ENCODE measurements around the gene LYZL1. TPM values are rescaled to one million over a fixed set of nuclear protein-coding genes. Genes with fewer than 3 reads are reported as not detected.
A peak's percentile ranks its signal among the peaks of the same experiment; 100 is the strongest.

LYZL1 gene
- total RNA-seq, 1 donor from 2014 or later, result not detected

DNA sequence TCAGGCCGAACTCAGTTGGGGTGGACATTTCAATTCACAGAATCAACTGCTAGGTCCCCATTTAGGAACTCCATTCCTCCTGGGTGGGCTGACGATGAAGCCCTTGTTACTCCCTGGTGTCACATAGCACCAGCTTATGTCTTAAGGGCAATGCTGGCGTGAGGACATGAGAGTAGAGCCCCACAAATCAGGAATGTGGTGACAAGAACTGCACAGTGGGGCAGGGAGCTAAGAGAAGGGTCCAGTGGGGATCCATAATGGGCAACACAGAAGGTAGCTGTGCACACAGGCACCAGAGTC lies 57.0 kb downstream of the LYZL1 start:
- no peaks in the 10 kb centered on the region for H3K9me3 ChIP-seq (ENCODE audit: low read depth)
- Mint-ChIP-seq H3K36me3 (no peaks in the 10 kb centered on the region), H3K4me1 (peaks cover 37% of the 10 kb centered on the region), H3K9me3 (peaks cover 28% of the 10 kb centered on the region), H3K27ac (peak overlapping the region; percentile 97), H3K27me3 (ENCODE audit: insufficient read depth, low read depth) (peaks cover 23% of the 10 kb centered on the region), H3K4me3 (peak overlapping the region; percentile 8)
- H3K79me2 ChIP-seq (ENCODE audit: low read depth), result no peaks in the 10 kb centered on the region
- peaks cover 18% of the 10 kb centered on the region for H3K4me1 ChIP-seq
- no peak overlapping the region for H3K9ac ChIP-seq
- H3F3A ChIP-seq (ENCODE audit: low read depth), result peaks cover 18% of the 10 kb centered on the region
- DNase-seq (ENCODE audit: low spot score), result peak; percentile 15
- H3K27me3 ChIP-seq, result no peaks in the 10 kb centered on the region
- no peak for TF ChIP-seq EZH2 (IDR thresholded peaks at IDR 0.05)
- TF ChIP-seq, protein P1, sequence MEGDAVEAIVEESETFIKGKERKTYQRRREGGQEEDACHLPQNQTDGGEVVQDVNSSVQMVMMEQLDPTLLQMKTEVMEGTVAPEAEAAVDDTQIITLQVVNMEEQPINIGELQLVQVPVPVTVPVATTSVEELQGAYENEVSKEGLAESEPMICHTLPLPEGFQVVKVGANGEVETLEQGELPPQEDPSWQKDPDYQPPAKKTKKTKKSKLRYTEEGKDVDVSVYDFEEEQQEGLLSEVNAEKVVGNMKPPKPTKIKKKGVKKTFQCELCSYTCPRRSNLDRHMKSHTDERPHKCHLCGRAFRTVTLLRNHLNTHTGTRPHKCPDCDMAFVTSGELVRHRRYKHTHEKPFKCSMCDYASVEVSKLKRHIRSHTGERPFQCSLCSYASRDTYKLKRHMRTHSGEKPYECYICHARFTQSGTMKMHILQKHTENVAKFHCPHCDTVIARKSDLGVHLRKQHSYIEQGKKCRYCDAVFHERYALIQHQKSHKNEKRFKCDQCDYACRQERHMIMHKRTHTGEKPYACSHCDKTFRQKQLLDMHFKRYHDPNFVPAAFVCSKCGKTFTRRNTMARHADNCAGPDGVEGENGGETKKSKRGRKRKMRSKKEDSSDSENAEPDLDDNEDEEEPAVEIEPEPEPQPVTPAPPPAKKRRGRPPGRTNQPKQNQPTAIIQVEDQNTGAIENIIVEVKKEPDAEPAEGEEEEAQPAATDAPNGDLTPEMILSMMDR (IDR thresholded peaks at IDR 0.05), result no peak
- no peak overlapping the region for H3K4me3 ChIP-seq
- no peaks in the 10 kb centered on the region for H4K20me1 ChIP-seq (ENCODE audit: low read depth)
- H2AFZ ChIP-seq (replicated peaks), result no peak overlapping the region
- no peaks in the 10 kb centered on the region for H3K36me3 ChIP-seq
- H3K27ac ChIP-seq, result no peak overlapping the region
- H3K4me2 ChIP-seq, result peak overlapping the region; percentile 48

DNA sequence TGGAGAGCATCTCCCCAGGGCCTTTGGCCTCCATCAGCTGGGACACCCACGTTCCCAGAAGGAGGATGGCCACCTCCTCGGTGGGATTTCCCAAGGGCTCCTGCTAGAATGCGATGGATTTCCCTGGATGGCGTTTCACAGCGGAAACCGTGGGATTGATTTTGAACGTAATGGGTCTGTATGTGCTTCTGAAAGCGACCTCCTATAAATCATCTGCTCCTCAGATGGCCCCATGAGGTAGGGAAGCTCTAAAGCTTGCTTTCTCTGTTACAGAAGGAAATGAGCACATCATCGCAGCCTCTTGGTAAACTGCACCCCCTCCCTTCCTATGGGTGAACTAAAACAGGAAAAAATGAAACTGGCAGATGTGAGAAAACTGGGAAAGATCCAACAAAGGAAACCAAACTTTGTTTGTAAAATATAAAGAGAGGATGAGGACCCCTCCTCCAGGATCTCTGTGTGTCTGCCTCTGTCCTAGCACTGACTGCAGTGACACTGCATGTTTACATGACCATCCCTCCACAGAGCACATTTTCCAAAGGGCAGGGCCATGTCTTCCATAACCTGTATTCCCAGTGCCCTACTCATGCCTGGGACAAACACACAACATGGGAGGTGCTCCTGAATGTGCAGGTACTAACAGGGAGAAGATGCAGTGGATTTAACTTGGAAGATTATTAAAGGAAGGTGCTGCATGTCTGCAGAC lies 57.6 kb downstream of the LYZL1 start:
- Histone ChIP-seq H4K20me1 (ENCODE audit: low read depth) (no peaks in the 10 kb centered on the region), H3K27ac (no peak overlapping the region), H3K36me3 (no peaks in the 10 kb centered on the region), H3K4me1 (peaks cover 18% of the 10 kb centered on the region), H3K27me3 (no peaks in the 10 kb centered on the region), H3K79me2 (ENCODE audit: low read depth) (no peaks in the 10 kb centered on the region), H3K9ac (no peak overlapping the region), H3K4me3 (no peak overlapping the region), H3K4me2 (no peak overlapping the region), H2AFZ (replicated peaks) (no peak overlapping the region), H3F3A (ENCODE audit: low read depth) (peaks cover 18% of the 10 kb centered on the region), H3K9me3 (ENCODE audit: low read depth) (no peaks in the 10 kb centered on the region)
- peaks cover 24% of the 10 kb centered on the region for H3K9me3 Mint-ChIP-seq
- H3K4me1 Mint-ChIP-seq, result peaks cover 37% of the 10 kb centered on the region
- no peaks in the 10 kb centered on the region for H3K36me3 Mint-ChIP-seq
- TF ChIP-seq, protein P1 (IDR thresholded peaks at IDR 0.05), result no peak
- TF ChIP-seq EZH2phosphoT487 (IDR thresholded peaks at IDR 0.05), result no peak
- TF ChIP-seq EZH2 (IDR thresholded peaks at IDR 0.05), result no peak
- H3K4me3 Mint-ChIP-seq, result peak overlapping the region; percentile 31
- peak overlapping the region; percentile 97 for H3K27ac Mint-ChIP-seq
- H3K27me3 Mint-ChIP-seq (ENCODE audit: insufficient read depth, low read depth), result peaks cover 23% of the 10 kb centered on the region
- no peak for DNase-seq (ENCODE audit: low spot score)

- no peak for DNase-seq (ENCODE audit: low spot score)
- no peak for TF ChIP-seq EZH2phosphoT487 (IDR thresholded peaks at IDR 0.05)
- TF ChIP-seq, protein P1 (IDR thresholded peaks at IDR 0.05), result no peak
- TF ChIP-seq EZH2 (IDR thresholded peaks at IDR 0.05), result no peak
- Histone ChIP-seq H3K36me3 (no peaks in the 10 kb centered on the region), H3K4me2 (no peak overlapping the region), H4K20me1 (ENCODE audit: low read depth) (no peaks in the 10 kb centered on the region), H3K27ac (no peak overlapping the region), H3K79me2 (ENCODE audit: low read depth) (no peaks in the 10 kb centered on the region), H3F3A (ENCODE audit: low read depth) (peaks cover 18% of the 10 kb centered on the region), H2AFZ (replicated peaks) (no peak overlapping the region), H3K27me3 (no peaks in the 10 kb centered on the region), H3K9me3 (ENCODE audit: low read depth) (no peaks in the 10 kb centered on the region), H3K4me1 (peaks cover 18% of the 10 kb centered on the region), H3K4me3 (no peak overlapping the region), H3K9ac (no peak overlapping the region)
- Mint-ChIP-seq H3K36me3 (no peaks in the 10 kb centered on the region), H3K4me1 (peaks cover 36% of the 10 kb centered on the region), H3K4me3 (no peak overlapping the region), H3K27ac (no peak overlapping the region), H3K27me3 (ENCODE audit: insufficient read depth, low read depth) (peaks cover 17% of the 10 kb centered on the region), H3K9me3 (peaks cover 9% of the 10 kb centered on the region)
Measured at GRCh38 chr10:29348836-29349235, 60.0 kb downstream of the LYZL1 start.

Data from neural progenitor cell (in vitro differentiated cells).